ENCODE results near the gene THEM5.

Gene THEM5

GRCh38 chr1:151822404-151822803, 31.1 kb downstream of the THEM5 start:
- in situ Hi-C loops (cut with MboI; ENCODE audit: low sequenced_read_pairs, unreplicated experiment) = no loop called here
- TF ChIP-seq, protein P1, sequence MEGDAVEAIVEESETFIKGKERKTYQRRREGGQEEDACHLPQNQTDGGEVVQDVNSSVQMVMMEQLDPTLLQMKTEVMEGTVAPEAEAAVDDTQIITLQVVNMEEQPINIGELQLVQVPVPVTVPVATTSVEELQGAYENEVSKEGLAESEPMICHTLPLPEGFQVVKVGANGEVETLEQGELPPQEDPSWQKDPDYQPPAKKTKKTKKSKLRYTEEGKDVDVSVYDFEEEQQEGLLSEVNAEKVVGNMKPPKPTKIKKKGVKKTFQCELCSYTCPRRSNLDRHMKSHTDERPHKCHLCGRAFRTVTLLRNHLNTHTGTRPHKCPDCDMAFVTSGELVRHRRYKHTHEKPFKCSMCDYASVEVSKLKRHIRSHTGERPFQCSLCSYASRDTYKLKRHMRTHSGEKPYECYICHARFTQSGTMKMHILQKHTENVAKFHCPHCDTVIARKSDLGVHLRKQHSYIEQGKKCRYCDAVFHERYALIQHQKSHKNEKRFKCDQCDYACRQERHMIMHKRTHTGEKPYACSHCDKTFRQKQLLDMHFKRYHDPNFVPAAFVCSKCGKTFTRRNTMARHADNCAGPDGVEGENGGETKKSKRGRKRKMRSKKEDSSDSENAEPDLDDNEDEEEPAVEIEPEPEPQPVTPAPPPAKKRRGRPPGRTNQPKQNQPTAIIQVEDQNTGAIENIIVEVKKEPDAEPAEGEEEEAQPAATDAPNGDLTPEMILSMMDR (IDR thresholded peaks at IDR 0.05; ENCODE audit: borderline replicate concordance, control extremely low read depth, extremely low read depth, insufficient read depth, missing control alignments) = no peak
- DNase-seq (ENCODE audit: low spot score) = no peak

DNA sequence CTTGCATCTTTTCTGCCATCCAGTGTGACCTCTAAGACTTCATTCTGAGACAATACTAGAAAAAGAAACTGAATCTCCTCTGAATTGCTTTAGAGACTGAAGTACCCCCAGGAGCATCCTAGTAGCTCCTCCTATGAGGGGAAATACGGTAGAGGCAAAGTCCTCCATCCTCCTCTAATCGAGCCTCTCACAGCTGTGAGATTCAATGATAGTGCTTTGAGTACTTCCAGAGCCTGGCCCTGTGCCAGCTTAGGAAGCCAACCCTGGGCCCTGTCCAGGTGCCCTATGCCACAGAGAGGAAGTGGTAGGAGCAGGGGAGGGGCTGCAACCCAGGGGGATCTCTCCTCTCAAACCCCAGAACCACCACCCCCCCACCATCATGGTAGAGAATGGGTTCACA, 32.6 kb downstream of the THEM5 start:
- in situ Hi-C loops (cut with MboI; ENCODE audit: low sequenced_read_pairs, unreplicated experiment) = no loop called here
- no peak for DNase-seq (ENCODE audit: low spot score)

DNA sequence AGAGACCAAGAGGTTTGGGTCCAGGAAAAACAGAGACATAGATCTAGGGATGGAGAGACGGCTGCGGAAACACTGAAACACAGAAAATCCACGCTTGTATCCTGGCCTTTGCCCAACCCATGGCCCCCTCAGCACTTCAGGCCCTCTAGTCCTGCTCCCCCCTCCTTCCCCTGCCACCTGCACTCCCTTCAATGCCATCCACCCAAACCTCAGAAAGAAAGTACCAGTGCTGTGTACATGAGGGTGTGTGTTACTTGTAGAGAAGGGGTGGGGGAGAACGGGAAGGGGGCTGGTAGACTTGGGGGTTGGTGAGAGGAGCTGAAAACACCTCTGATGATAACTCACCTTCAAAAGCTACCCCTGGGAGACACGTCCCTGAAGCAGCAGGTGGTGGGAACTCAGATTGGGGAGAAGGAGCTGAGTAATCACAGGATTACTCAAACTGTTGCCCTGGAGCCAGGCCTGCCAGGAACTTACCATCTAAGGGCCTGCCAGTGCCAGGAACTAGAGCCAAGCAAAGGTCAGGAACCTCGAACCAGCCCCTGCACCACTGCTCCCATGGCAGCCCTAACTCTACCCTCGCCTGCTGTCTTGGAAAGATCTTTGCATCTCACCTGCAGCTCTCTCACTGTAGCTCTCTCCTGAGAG, 33.4 kb downstream of the THEM5 start:
- TF ChIP-seq, protein P1 (IDR thresholded peaks at IDR 0.05; ENCODE audit: borderline replicate concordance, control extremely low read depth, extremely low read depth, insufficient read depth, missing control alignments) = no peak
- in situ Hi-C loops (cut with MboI; ENCODE audit: low sequenced_read_pairs, unreplicated experiment) = no loop called here
- no peak for DNase-seq (ENCODE audit: low spot score)

More for the DNA sequence above, 32.6 kb downstream of the THEM5 start:
- TF ChIP-seq, protein P1 (IDR thresholded peaks at IDR 0.05; ENCODE audit: borderline replicate concordance, control extremely low read depth, extremely low read depth, insufficient read depth, missing control alignments) = no peak

DNA sequence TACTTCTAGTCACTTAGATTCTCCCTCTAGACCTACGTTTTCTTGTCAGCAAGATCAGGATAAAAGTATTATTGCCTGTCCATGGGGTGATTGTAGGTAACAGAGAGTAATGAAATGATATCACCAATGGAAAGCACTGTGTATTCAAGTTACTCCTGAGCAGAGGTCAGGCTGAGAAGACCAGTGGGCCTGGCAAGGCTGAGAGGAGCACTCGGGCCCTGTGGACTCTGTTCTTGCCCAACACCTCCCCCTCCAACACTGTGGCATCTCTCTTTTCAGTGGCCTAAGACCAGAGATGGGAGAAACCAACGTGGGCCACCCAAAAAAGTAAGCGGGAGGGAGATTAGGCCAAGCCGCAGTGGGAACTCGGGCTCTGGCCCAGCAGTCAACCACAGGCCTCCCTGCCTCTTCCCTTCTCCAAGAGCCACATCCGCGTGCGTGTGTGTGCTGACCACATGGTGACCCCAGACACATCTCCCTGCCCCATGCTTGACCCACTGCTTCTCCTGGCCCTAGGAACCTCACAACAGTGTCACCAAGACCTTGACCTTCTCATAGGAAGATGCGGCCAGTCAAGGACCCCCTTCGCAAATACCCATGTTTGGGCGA, 34.2 kb downstream of the THEM5 start:
- no peak for DNase-seq (ENCODE audit: low spot score)
- TF ChIP-seq, protein P1 (IDR thresholded peaks at IDR 0.05; ENCODE audit: borderline replicate concordance, control extremely low read depth, extremely low read depth, insufficient read depth, missing control alignments) = no peak
- in situ Hi-C loops (cut with MboI; ENCODE audit: low sequenced_read_pairs, unreplicated experiment) = no loop called here

GRCh38 chr1:151817353-151817730, 36.2 kb downstream of the THEM5 start:
- TF ChIP-seq, protein P1 (IDR thresholded peaks at IDR 0.05; ENCODE audit: borderline replicate concordance, control extremely low read depth, extremely low read depth, insufficient read depth, missing control alignments) = no peak
- DNase-seq (ENCODE audit: low spot score) = no peak
- in situ Hi-C loops (cut with MboI; ENCODE audit: low sequenced_read_pairs, unreplicated experiment) = no loop called here

DNA sequence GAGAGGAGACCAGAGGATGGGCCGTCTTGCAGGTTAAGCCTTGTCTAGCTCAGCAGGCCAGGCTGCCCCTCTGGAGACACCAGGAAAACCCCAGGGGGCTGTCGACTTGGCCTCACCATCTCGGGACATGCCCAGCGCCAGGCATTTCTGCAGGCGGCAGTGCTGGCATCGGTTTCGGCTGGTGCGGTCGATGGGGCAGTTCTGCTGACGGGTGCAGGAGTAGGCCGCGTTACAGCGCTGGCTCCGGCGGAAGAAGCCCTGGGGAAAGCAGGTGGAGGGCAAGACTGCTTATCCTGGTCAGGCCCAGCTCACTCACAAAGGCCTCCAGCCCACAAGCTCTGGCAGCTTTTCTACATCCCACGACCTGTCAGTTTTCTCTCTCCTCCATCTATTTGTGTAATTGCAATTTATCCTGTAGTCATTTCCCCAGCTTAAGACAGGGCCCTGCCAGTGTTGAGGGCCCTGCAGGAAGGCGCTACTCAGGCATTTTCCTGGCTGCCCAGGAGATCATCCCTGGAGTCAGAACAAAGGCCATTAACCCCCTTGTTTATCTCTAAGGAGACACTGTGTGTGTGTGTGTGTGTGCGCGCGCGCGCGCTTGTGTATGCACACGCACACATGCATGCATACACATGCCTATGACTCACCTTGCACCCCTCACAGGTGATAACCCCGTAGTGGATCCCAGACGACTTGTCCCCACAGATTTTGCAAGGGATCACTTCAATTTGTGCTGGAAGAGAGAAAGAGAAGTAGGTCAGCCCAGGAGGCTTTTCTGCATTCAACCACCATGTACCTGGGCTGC, 36.8 kb downstream of the THEM5 start:
- in situ Hi-C loops (cut with MboI; ENCODE audit: low sequenced_read_pairs, unreplicated experiment) = no loop called here
- no peak for DNase-seq (ENCODE audit: low spot score)
- TF ChIP-seq, protein P1 (IDR thresholded peaks at IDR 0.05; ENCODE audit: borderline replicate concordance, control extremely low read depth, extremely low read depth, insufficient read depth, missing control alignments) = no peak

Measured in GM13976 (cell line).